ENCODE data around the gene GDAP2.

GRCh38 chr1:117819301-117819700, 110.1 kb downstream of the GDAP2 start:
- TF ChIP-seq, protein P1, sequence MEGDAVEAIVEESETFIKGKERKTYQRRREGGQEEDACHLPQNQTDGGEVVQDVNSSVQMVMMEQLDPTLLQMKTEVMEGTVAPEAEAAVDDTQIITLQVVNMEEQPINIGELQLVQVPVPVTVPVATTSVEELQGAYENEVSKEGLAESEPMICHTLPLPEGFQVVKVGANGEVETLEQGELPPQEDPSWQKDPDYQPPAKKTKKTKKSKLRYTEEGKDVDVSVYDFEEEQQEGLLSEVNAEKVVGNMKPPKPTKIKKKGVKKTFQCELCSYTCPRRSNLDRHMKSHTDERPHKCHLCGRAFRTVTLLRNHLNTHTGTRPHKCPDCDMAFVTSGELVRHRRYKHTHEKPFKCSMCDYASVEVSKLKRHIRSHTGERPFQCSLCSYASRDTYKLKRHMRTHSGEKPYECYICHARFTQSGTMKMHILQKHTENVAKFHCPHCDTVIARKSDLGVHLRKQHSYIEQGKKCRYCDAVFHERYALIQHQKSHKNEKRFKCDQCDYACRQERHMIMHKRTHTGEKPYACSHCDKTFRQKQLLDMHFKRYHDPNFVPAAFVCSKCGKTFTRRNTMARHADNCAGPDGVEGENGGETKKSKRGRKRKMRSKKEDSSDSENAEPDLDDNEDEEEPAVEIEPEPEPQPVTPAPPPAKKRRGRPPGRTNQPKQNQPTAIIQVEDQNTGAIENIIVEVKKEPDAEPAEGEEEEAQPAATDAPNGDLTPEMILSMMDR (IDR thresholded peaks at IDR 0.05) = no peak
- TF ChIP-seq EZH2 (IDR thresholded peaks at IDR 0.05; ENCODE audit: borderline replicate concordance, insufficient read depth, low read depth, low read length, poor library complexity, severe bottlenecking) = no peak

Measured in B cell (primary cell).